H9 (cell line): ENCODE data around the gene MYO7B. TPM values are rescaled to one million over a fixed set of nuclear protein-coding genes. Genes with fewer than 3 reads are reported as not detected.

Experiments
- DNase-seq: peaks from one replicate; pipeline ENCODE4 v3.0.0-alpha.2; 2017
- H2AFZ ChIP-seq: one replicate; pipeline ENCODE4 v1.6.1; 2013; ENCODE audit warnings: mild to moderate bottlenecking, low read length, control low read depth, moderate library complexity
- H2AK5ac ChIP-seq: 2 replicates; pipeline ENCODE4 v1.6.1; 2013; ENCODE audit warnings: low read length, control low read depth, mixed read lengths; ENCODE audit not compliant: insufficient read length
- H2BK120ac ChIP-seq: one replicate; pipeline ENCODE4 v1.6.1; 2013; ENCODE audit warnings: low read depth, mild to moderate bottlenecking, low read length, control low read depth, inconsistent platforms; ENCODE audit not compliant: poor library complexity, severe bottlenecking
- H2BK12ac ChIP-seq: 2 replicates; pipeline ENCODE4 v1.6.1; 2013; ENCODE audit warnings: low read length, control low read depth, mixed read lengths, low read depth; ENCODE audit not compliant: insufficient read length
- H2BK15ac ChIP-seq: 2 replicates; pipeline ENCODE4 v1.6.1; 2013; ENCODE audit warnings: low read depth, low read length, control low read depth
- H2BK20ac ChIP-seq: one replicate; pipeline ENCODE4 v1.6.1; 2013; ENCODE audit warnings: low read depth, mild to moderate bottlenecking, low read length, control low read depth, inconsistent platforms; ENCODE audit not compliant: poor library complexity, severe bottlenecking
- H2BK5ac ChIP-seq: 2 replicates; pipeline ENCODE4 v1.6.1; 2013; ENCODE audit warnings: low read length, control low read depth, mixed read lengths; ENCODE audit not compliant: insufficient read length
- H3K14ac ChIP-seq: 2 replicates; pipeline ENCODE4 v1.6.1; 2013; ENCODE audit warnings: low read length, control low read depth; ENCODE audit not compliant: insufficient read depth
- H3K18ac ChIP-seq: 2 replicates; pipeline ENCODE4 v1.6.1; 2013; ENCODE audit warnings: low read depth, mild to moderate bottlenecking, mixed read lengths, low read length, control low read depth; ENCODE audit not compliant: insufficient read length
- H3K23ac ChIP-seq: 2 replicates; pipeline ENCODE4 v1.6.1; 2013; ENCODE audit warnings: low read length, control low read depth, mixed read lengths, low read depth; ENCODE audit not compliant: insufficient read length
- H3K23me2 ChIP-seq: 2 replicates; pipeline ENCODE4 v1.6.1; 2013; ENCODE audit warnings: low read depth, mild to moderate bottlenecking, mixed read lengths, low read length, control low read depth; ENCODE audit not compliant: insufficient read length, poor library complexity, severe bottlenecking
- H3K27ac ChIP-seq: 2 replicates; pipeline ENCODE4 v1.5.1; 2013; ENCODE audit warnings: low read length, control low read depth, mixed read lengths, low read depth; ENCODE audit not compliant: insufficient read length
- H3K27me3 ChIP-seq: 2 replicates; pipeline ENCODE4 v1.6.1; 2013; ENCODE audit warnings: low read length, control low read depth, inconsistent platforms; ENCODE audit not compliant: insufficient read depth
- H3K4ac ChIP-seq: 2 replicates; pipeline ENCODE4 v1.6.1; 2013; ENCODE audit warnings: low read depth, mild to moderate bottlenecking, control low read depth, inconsistent platforms, low read length, moderate library complexity
- H3K4me1 ChIP-seq: 2 replicates; pipeline ENCODE4 v1.6.1; 2013; ENCODE audit warnings: low read length, control low read depth, inconsistent platforms; ENCODE audit not compliant: insufficient read depth
- H3K4me2 ChIP-seq: 2 replicates; pipeline ENCODE4 v1.6.1; 2013; ENCODE audit warnings: low read length, control low read depth, mixed read lengths; ENCODE audit not compliant: insufficient read length, insufficient read depth
- H3K56ac ChIP-seq: 2 replicates; pipeline ENCODE4 v1.6.1; 2013; ENCODE audit warnings: low read depth, mild to moderate bottlenecking, mixed read lengths, low read length, control low read depth; ENCODE audit not compliant: insufficient read length
- H3K79me1 ChIP-seq: 2 replicates; pipeline ENCODE4 v1.6.1; 2013; ENCODE audit warnings: low read depth, mild to moderate bottlenecking, moderate library complexity, low read length, control low read depth, inconsistent platforms; ENCODE audit not compliant: insufficient read depth, poor library complexity, severe bottlenecking
- H3K79me2 ChIP-seq: 2 replicates; pipeline ENCODE4 v1.6.1; 2013; ENCODE audit warnings: low read length, control low read depth, inconsistent platforms; ENCODE audit not compliant: insufficient read depth
- H3K9ac ChIP-seq: 2 replicates; pipeline ENCODE4 v1.6.1; 2013; ENCODE audit warnings: low read length, control low read depth, mixed read lengths; ENCODE audit not compliant: insufficient read length; ENCODE audit errors: extremely low read depth
- H3K9me3 ChIP-seq: one replicate; pipeline ENCODE4 v1.6.1; 2013; ENCODE audit warnings: low read depth, low read length, inconsistent platforms; ENCODE audit not compliant: control insufficient read depth
- H3T11ph ChIP-seq: one replicate; pipeline ENCODE4 v1.6.1; 2013; ENCODE audit warnings: mild to moderate bottlenecking, low read length, control low read depth, inconsistent platforms
- H4K20me1 ChIP-seq: one replicate; pipeline ENCODE4 v1.6.1; 2013; ENCODE audit not compliant: control insufficient read depth, insufficient read length, insufficient read depth
- H4K5ac ChIP-seq: 2 replicates; pipeline ENCODE4 v1.6.1; 2013; ENCODE audit warnings: low read depth, mild to moderate bottlenecking, mixed read lengths, low read length, control low read depth; ENCODE audit not compliant: insufficient read length
- H4K8ac ChIP-seq: replicated peaks from 2 replicates; pipeline ENCODE4 v1.6.1; 2013; ENCODE audit warnings: low read length, control low read depth, mixed read lengths, low read depth; ENCODE audit not compliant: insufficient read length
- H4K91ac ChIP-seq: 2 replicates; pipeline ENCODE4 v1.6.1; 2013; ENCODE audit warnings: low read depth, mild to moderate bottlenecking, moderate library complexity, mixed read lengths, low read length, control low read depth; ENCODE audit not compliant: insufficient read length
- H3K27ac Mint-ChIP-seq, 3 experiments: 2 replicates in 2 of 3; 3 replicates in 1 of 3; pipeline ENCODE4 v1.8.0; 2020 to 2021; ENCODE audit warnings: mixed read lengths in 3 of 3, mild to moderate bottlenecking in 1 of 3, moderate library complexity in 1 of 3
- H3K27me3 Mint-ChIP-seq: 2 replicates; pipeline ENCODE4 v1.8.0; 2021; ENCODE audit warnings: low read depth, mild to moderate bottlenecking, moderate library complexity, mixed read lengths
- H3K36me3 Mint-ChIP-seq, 3 experiments: 2 replicates in 2 of 3; 3 replicates in 1 of 3; pipeline ENCODE4 v1.8.0; 2020 to 2021; ENCODE audit warnings: low read depth in 3 of 3, mixed read lengths in 3 of 3; ENCODE audit not compliant: insufficient read depth in 1 of 3
- H3K4me1 Mint-ChIP-seq, 2 experiments: 2 replicates each; pipeline ENCODE4 v1.8.0; 2020; ENCODE audit warnings: mixed read lengths in 2 of 2
- H3K4me3 Mint-ChIP-seq, 2 experiments: 2 replicates in 1 of 2; 3 replicates in 1 of 2; pipeline ENCODE4 v1.8.0; 2020 to 2021; ENCODE audit warnings: mild to moderate bottlenecking in 2 of 2, mixed read lengths in 2 of 2, moderate library complexity in 1 of 2
- H3K9me3 Mint-ChIP-seq, 2 experiments: 2 replicates in 1 of 2; 3 replicates in 1 of 2; pipeline ENCODE4 v1.8.0; 2020; ENCODE audit warnings: mild to moderate bottlenecking in 2 of 2, mixed read lengths in 2 of 2, moderate library complexity in 1 of 2
- CTCF ChIP-seq: fragments of 200-600 bp; sonication (generic); conservative IDR thresholded peaks from 3 replicates; pipeline ENCODE4 v1.8.0; 2021; ENCODE audit warnings: antibody characterized with exemption, mild to moderate bottlenecking
- WGBS: extraction: QIAGEN DNeasy Blood & Tissue Kit; methylation state at CpG from one replicate; pipeline ENCODE4 v1.1.7; 2013; ENCODE audit warnings: missing lambda C conversion rate, low lambda C conversion rate, mixed read lengths; ENCODE audit not compliant: insufficient read length; ENCODE audit errors: extremely low coverage; 5-methylcytosine and 5-hydroxymethylcytosine counted together
- total RNA-seq: library from RNA; stranded (reverse); gene quantifications from 2 replicates; pipeline ENCODE4 v1.2.1, GENCODE V29; 2021

The MYO7B gene
- total RNA-seq, 1 experiment from 2014 or later, result not detected

GRCh38 chr2:127572841-127573240 is 37.4 kb downstream of the MYO7B start:
- Histone ChIP-seq H3K56ac (no peak overlapping the region), H3K4ac (no peak overlapping the region), H3K23me2 (no peaks in the 10 kb centered on the region)

More at GRCh38 chr2:127572841-127573240, 37.4 kb downstream of the MYO7B start:
- H3K4me1 ChIP-seq, result no peaks in the 10 kb centered on the region
- H3K4me2 ChIP-seq, result no peak overlapping the region
- H3K27ac ChIP-seq, result no peak overlapping the region
- DNase-seq, result no peak
- H2BK5ac ChIP-seq, result no peak overlapping the region
- H3K9ac ChIP-seq, result no peak overlapping the region
- no peaks in the 10 kb centered on the region for H4K20me1 ChIP-seq
- no peak overlapping the region for H2AK5ac ChIP-seq
- no peak overlapping the region for H2BK120ac ChIP-seq
- H3K79me2 ChIP-seq, result no peaks in the 10 kb centered on the region
- no peak overlapping the region for H2AFZ ChIP-seq
- H3K79me1 ChIP-seq, result no peaks in the 10 kb centered on the region
- no peak overlapping the region for H3K23ac ChIP-seq
- H3K36me3 Mint-ChIP-seq, result no peaks in the 10 kb centered on the region; a peak in 1 of 7 replicates
- no peaks in the 10 kb centered on the region; the same call in 1 of the 2 replicates for H3K27me3 Mint-ChIP-seq
- H2BK15ac ChIP-seq, result no peak overlapping the region
- H3K27ac Mint-ChIP-seq, result no peak overlapping the region
- H4K5ac ChIP-seq, result no peak overlapping the region
- no peaks in the 10 kb centered on the region for H3K9me3 Mint-ChIP-seq
- H2BK12ac ChIP-seq, result no peak overlapping the region
- no peak overlapping the region for H3T11ph ChIP-seq
- WGBS, result no CpG with 5 or more reads among the region's 5 CpGs
- no peak for TF ChIP-seq CTCF
- no peaks in the 10 kb centered on the region for H3K27me3 ChIP-seq
- H3K9me3 ChIP-seq, result no peaks in the 10 kb centered on the region
- H2BK20ac ChIP-seq, result no peak overlapping the region
- no peak overlapping the region for H3K4me3 Mint-ChIP-seq
- H3K18ac ChIP-seq, result no peak overlapping the region
- peaks cover 9 to 13% of the 10 kb centered on the region in 2 experiments for H3K4me1 Mint-ChIP-seq
- no peak overlapping the region for H3K14ac ChIP-seq
- H4K8ac ChIP-seq, result no peak overlapping the region
- no peak overlapping the region for H4K91ac ChIP-seq
